Epithelial cell of proximal tubule (primary cell): Measurements from ENCODE around the gene GAB2. TPM values are rescaled to one million over a fixed set of nuclear protein-coding genes. Genes with fewer than 3 reads are reported as not detected.

Experiments
- DNase-seq: peaks from one replicate; pipeline ENCODE4 v3.0.0-alpha.2; 2011; ENCODE audit warnings: low read depth
- H3K4me3 ChIP-seq: 2 replicates; pipeline ENCODE4 v1.5.1; 2011; ENCODE audit warnings: low read depth, mild to moderate bottlenecking, low read length
- total RNA-seq: library from RNA; depleted of rRNA; stranded (reverse); fragments of >200 nt; gene quantifications from 2 replicates; pipeline ENCODE4 v1.2.3, GENCODE V29; 2015
- TF ChIP-seq, protein P1 (sequence below): conservative IDR thresholded peaks from 2 replicates; pipeline ENCODE4 v1.5.1; 2012; ENCODE audit warnings: low read depth, mild to moderate bottlenecking, low read length

Gene GAB2
- total RNA-seq, 1 donor from 2014 or later = 15.0 TPM

DNA sequence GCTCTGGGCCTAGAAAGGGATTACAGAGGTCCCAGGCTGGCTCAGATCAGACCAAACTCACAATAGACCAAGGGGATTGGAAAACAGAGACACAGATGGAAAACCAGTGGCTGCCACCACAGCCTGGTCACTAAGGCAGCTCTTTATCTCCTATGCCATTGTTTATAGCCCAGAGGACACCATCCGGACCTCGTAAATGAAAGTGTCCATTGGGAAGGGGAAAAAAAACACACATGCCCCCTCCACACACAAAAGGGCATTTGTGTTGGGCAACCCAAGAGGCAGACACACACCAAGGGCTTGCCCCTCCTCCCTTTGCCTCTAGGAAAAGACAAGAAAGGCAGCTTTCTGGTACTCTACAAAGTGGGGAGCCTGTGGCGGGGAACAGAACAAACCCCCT is 85.9 kb downstream of the GAB2 start:
- TF ChIP-seq, protein P1, sequence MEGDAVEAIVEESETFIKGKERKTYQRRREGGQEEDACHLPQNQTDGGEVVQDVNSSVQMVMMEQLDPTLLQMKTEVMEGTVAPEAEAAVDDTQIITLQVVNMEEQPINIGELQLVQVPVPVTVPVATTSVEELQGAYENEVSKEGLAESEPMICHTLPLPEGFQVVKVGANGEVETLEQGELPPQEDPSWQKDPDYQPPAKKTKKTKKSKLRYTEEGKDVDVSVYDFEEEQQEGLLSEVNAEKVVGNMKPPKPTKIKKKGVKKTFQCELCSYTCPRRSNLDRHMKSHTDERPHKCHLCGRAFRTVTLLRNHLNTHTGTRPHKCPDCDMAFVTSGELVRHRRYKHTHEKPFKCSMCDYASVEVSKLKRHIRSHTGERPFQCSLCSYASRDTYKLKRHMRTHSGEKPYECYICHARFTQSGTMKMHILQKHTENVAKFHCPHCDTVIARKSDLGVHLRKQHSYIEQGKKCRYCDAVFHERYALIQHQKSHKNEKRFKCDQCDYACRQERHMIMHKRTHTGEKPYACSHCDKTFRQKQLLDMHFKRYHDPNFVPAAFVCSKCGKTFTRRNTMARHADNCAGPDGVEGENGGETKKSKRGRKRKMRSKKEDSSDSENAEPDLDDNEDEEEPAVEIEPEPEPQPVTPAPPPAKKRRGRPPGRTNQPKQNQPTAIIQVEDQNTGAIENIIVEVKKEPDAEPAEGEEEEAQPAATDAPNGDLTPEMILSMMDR = no peak
- H3K4me3 ChIP-seq = no peak overlapping the region
- DNase-seq = no peak

DNA sequence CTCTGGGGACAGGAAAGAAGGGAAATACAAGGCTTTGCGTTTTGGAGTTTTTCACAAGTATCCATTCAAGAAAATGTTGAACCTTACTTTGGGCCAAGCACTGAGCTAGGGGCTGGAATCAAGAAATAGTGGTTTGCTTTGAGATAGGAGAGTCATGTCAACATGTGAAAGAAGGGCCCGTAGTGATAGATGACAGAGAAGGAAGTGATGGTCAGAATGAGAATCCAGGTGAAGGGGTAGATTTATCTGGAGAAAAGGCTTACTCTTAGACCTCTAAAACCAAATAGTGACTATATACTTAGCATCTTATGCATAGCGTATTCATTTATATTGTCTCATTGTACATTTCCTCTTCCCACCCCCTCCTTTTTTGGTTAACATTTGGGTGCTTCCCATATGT is 87.3 kb downstream of the GAB2 start:
- DNase-seq = no peak
- TF ChIP-seq, protein P1 = no peak
- no peak overlapping the region for H3K4me3 ChIP-seq

DNA sequence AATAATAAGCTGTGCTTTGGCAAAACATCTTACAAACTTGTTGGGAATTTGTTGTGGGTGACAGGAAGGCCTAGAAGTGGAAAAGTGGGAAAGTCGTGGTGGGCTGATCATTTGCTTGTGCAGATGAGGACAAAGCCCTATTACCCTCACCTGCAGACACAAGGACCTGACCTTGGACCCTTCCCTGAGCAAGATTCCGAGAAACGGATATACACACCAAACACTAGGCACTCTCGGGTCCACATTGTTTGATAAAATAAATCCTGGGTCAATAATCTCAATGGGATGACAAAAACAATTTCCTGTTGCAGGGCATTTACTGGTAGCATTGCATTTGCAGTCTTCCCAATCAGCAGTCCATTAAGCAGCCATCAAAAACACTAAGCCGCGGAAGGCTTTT is 89.7 kb downstream of the GAB2 start:
- no peak overlapping the region for H3K4me3 ChIP-seq
- no peak for DNase-seq
- TF ChIP-seq, protein P1 = no peak

DNA sequence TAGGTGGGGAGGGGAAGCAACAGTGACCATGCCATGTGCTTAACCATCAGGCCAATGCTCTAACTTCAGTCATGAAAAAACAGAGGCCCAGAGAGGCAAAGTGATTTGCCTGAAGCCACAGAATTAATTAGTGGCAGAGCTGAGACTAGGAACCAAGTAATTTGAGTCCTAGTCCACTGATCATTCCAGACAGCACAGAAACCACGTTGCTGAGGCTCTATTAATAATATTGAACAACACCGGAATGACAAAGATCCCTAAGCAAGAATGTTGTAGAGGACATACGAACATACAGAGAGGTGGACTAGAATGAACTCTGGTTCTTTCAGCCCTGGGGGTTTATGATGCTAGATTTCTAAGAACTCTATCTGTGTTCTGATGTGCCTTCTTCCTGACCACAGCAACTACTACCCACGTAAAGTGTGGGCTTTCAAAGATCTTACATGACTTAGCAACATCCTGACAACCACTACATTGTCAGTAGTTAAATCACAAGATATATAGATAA is 92.3 kb downstream of the GAB2 start:
- DNase-seq = no peak
- no peak overlapping the region for H3K4me3 ChIP-seq
- TF ChIP-seq, protein P1 = no peak

DNA sequence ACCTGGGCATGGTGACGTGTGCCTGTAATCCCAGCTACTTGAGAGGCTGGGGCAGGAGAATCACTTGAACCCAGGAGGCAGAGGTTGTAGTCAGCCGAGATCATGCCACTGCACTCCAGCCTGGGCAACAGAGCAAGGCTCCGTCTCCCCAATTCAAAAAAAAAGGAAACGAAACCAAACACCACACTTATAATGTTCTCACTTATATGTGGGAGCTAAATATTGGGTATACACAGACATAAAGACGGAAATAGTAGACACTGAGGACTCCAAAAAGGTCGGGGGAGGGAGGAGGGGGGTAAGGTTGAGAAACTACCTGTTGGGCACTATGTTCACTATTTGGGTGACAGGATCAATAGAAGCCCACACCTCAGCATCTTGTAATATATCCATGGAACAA is 94.3 kb downstream of the GAB2 start:
- no peak overlapping the region for H3K4me3 ChIP-seq
- TF ChIP-seq, protein P1 = no peak
- DNase-seq = no peak

DNA sequence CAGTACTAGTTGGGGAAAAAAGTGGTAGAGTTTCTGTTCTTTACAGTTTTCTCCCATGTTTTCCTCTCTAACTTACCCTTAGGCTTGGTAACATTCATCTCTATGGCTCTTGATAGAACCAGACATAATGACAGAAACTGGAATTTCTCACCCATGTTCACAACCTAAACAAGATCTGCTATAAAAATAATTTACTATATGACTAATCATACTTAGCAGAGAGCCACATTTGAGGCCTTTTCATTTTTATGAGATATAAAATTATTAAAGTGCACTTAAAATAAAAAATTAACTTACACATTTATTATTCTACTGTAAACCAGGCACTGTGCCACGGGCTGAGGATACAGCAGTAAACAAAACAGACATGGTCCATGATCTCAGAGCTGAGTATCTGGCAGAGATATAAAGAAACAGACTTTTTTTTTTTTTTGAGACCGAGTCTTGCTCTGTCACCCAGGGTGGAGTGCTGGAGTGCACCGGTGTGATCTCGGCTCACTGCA is 98.1 kb downstream of the GAB2 start:
- no peak for DNase-seq
- TF ChIP-seq, protein P1 = no peak
- H3K4me3 ChIP-seq = no peak overlapping the region
